ENCODE measurements around the gene DIS3L2. TPM values are rescaled to one million over a fixed set of nuclear protein-coding genes. Genes with fewer than 3 reads are reported as not detected.

The DIS3L2 gene
- total RNA-seq, 1 donor from 2014 or later = 11.8 TPM

DNA sequence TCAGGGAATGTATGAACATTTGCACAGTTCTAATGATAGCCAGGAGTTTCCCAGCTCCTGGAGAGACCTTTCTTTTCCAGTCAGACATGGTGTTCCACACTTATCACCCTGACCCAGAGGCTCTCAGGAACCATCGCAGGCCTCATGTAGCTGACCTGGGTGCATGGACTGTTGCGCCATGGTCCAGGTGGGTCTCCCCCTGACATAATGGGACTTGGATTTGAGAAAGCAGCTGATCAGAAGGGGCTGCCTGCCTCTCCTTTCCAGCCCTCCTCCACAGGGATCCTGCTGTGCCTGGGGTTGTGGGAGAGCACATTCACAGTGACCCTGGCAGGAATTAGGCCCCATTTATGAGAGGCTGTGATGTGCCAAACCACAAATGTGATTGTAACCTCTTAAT, 283.6 kb downstream of the DIS3L2 start:
- TF ChIP-seq CTCF (IDR thresholded peaks at IDR 0.05; ENCODE audit: insufficient read depth, low read length, severe bottlenecking) = no peak
- Histone ChIP-seq H3K27me3 (ENCODE audit: control insufficient read depth, insufficient read depth, low read length) (no peaks in the 10 kb centered on the region), H3K36me3 (ENCODE audit: control insufficient read depth, insufficient read depth, low read length) (no peaks in the 10 kb centered on the region), H3K4me3 (ENCODE audit: low read depth, low read length) (no peak overlapping the region)
- FAIRE-seq (no peak), DNase-seq (ENCODE audit: low read depth) (no peak)

DNA sequence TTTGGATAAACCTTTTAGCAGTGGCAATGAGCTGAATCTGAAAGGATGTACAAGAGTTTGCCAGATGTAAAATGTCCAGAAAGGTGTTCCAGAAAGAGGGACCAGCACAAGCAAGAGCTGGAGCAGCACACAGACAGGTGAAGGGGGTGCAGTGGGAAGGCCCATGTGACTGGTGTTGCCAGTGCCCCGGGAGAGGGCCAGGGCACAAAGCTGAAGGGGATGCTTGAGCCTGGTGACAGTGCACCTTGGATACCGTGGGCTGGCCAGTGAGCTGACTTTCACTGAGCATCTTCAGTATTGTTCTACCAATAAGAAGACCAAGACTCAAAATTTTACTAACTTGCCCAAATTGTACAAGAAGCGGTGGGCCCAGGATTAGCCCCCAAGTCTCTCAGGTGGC, 284.7 kb downstream of the DIS3L2 start:
- DNase-seq (ENCODE audit: low read depth) (no peak), FAIRE-seq (no peak)
- Histone ChIP-seq H3K4me3 (ENCODE audit: low read depth, low read length) (no peak overlapping the region), H3K27me3 (ENCODE audit: control insufficient read depth, insufficient read depth, low read length) (no peaks in the 10 kb centered on the region), H3K36me3 (ENCODE audit: control insufficient read depth, insufficient read depth, low read length) (no peaks in the 10 kb centered on the region)
- TF ChIP-seq CTCF (IDR thresholded peaks at IDR 0.05; ENCODE audit: insufficient read depth, low read length, severe bottlenecking) = no peak

- H3K36me3 ChIP-seq (ENCODE audit: control insufficient read depth, insufficient read depth, low read length) = peaks cover 3% of the 10 kb centered on the region
- no peak for TF ChIP-seq CTCF (IDR thresholded peaks at IDR 0.05; ENCODE audit: insufficient read depth, low read length, severe bottlenecking)
- FAIRE-seq (peak; percentile 83), DNase-seq (ENCODE audit: low read depth) (no peak)
- H3K27me3 ChIP-seq (ENCODE audit: control insufficient read depth, insufficient read depth, low read length) = no peaks in the 10 kb centered on the region
- H3K4me3 ChIP-seq (ENCODE audit: low read depth, low read length) = no peak overlapping the region
Measured at GRCh38 chr2:232249096-232249495, 287.6 kb downstream of the DIS3L2 start.

- FAIRE-seq (no peak), DNase-seq (ENCODE audit: low read depth) (no peak)
- no peak for TF ChIP-seq CTCF (IDR thresholded peaks at IDR 0.05; ENCODE audit: insufficient read depth, low read length, severe bottlenecking)
- peaks cover 5% of the 10 kb centered on the region for H3K36me3 ChIP-seq (ENCODE audit: control insufficient read depth, insufficient read depth, low read length)
- H3K27me3 ChIP-seq (ENCODE audit: control insufficient read depth, insufficient read depth, low read length) = no peaks in the 10 kb centered on the region
- no peak overlapping the region for H3K4me3 ChIP-seq (ENCODE audit: low read depth, low read length)
Measured at GRCh38 chr2:232250246-232251175, 289.0 kb downstream of the DIS3L2 start.

- DNase-seq (ENCODE audit: low read depth) = no peak
- no peak for TF ChIP-seq CTCF (IDR thresholded peaks at IDR 0.05; ENCODE audit: insufficient read depth, low read length, severe bottlenecking)
- H3K36me3 ChIP-seq (ENCODE audit: control insufficient read depth, insufficient read depth, low read length) = peaks cover 5% of the 10 kb centered on the region
- H3K27me3 ChIP-seq (ENCODE audit: control insufficient read depth, insufficient read depth, low read length) = no peaks in the 10 kb centered on the region
- no peak overlapping the region for H3K4me3 ChIP-seq (ENCODE audit: low read depth, low read length)
- FAIRE-seq = no peak
Measured at GRCh38 chr2:232255033-232255432, 293.5 kb downstream of the DIS3L2 start.

Measured in bronchial epithelial cell (primary cell).